Hematopoietic multipotent progenitor cell treated with erythropoietin and hydrocortisone succinate and interleukin-3 and kit ligand, for 15 days (in vitro differentiated cells): ENCODE measurements around the gene ITPR3.
A peak's percentile ranks its signal among the peaks of the same experiment; 100 is the strongest.

Source experiments
- DNase-seq: peaks from one replicate; pipeline ENCODE4 v3.0.0-alpha.2; 2015; ENCODE audit warnings: low spot score

The ITPR3 gene

GRCh38 chr6:33737267-33738026 lies 116.3 kb downstream of the ITPR3 start:
- no peak for DNase-seq

GRCh38 chr6:33738153-33738552 lies 117.0 kb downstream of the ITPR3 start:
- DNase-seq: no peak

GRCh38 chr6:33738879-33739278 lies 117.8 kb downstream of the ITPR3 start:
- DNase-seq: no peak

GRCh38 chr6:33739571-33739970 lies 118.4 kb downstream of the ITPR3 start:
- no peak for DNase-seq

GRCh38 chr6:33740204-33740608 lies 119.1 kb downstream of the ITPR3 start:
- no peak for DNase-seq

- DNase-seq: no peak
These were observed 119.7 kb downstream of the ITPR3 start for GRCh38 chr6:33740794-33741193.

GRCh38 chr6:33742092-33742491 lies 121.0 kb downstream of the ITPR3 start:
- no peak for DNase-seq

GRCh38 chr6:33742837-33743236 lies 121.7 kb downstream of the ITPR3 start:
- no peak for DNase-seq

- peak; percentile 63 for DNase-seq
These were observed 123.1 kb downstream of the ITPR3 start for GRCh38 chr6:33744001-33744848.

- DNase-seq: no peak
These were observed 123.9 kb downstream of the ITPR3 start for GRCh38 chr6:33744895-33745546.

- DNase-seq: no peak
These were observed 124.4 kb downstream of the ITPR3 start for GRCh38 chr6:33745548-33745947.
